Natural killer cell treated with Interleukin-12 subunit alpha and Interleukin-12 subunit beta and Interleukin-15 and Interleukin-18, amount 100 ng/mL, for 72 hours (primary cell): Measurements from ENCODE around the gene DPEP2NB. TPM values are rescaled to one million over a fixed set of nuclear protein-coding genes. Genes with fewer than 3 reads are reported as not detected.
"Not testable (repeated sequence)": the region's sequence is repeated elsewhere in the genome, so short reads cannot be mapped to it uniquely, and the experiment has no call there.

Experiments
- ATAC-seq, 2 donors: fragments of 150-1000 bp; cut with Tn5 transposase in 1 of 2; sonication (Bioruptor Pico), chemical (Tn5 transposase) in 1 of 2; 2 replicates each; pipeline ENCODE4 v1.10.0; 2021
- DNase-seq: peaks from one replicate; pipeline ENCODE4 v3.0.0; 2022; ENCODE audit warnings: low spot score
- H3K27ac Mint-ChIP-seq, 2 donors: 1 replicate in 1 of 2; 2 replicates in 1 of 2; pipeline ENCODE4 v1.8.0; 2022; ENCODE audit warnings: mixed read lengths in 2 of 2, mild to moderate bottlenecking in 1 of 2, moderate library complexity in 1 of 2
- H3K27me3 Mint-ChIP-seq, 2 donors: 1 replicate in 1 of 2; 2 replicates in 1 of 2; pipeline ENCODE4 v1.8.0; 2022; ENCODE audit warnings: mixed read lengths in 2 of 2
- H3K36me3 Mint-ChIP-seq: one replicate; pipeline ENCODE4 v1.8.0; 2022; ENCODE audit warnings: mixed read lengths
- H3K4me1 Mint-ChIP-seq, 2 donors: 1 replicate in 1 of 2; 2 replicates in 1 of 2; pipeline ENCODE4 v1.8.0; 2022; ENCODE audit warnings: low read depth in 2 of 2, mixed read lengths in 2 of 2, mild to moderate bottlenecking in 1 of 2
- H3K4me3 Mint-ChIP-seq: one replicate; pipeline ENCODE4 v1.8.0; 2022; ENCODE audit warnings: mixed read lengths
- H3K9me3 Mint-ChIP-seq: 2 replicates; pipeline ENCODE4 v1.8.0; 2022; ENCODE audit warnings: mixed read lengths
- total RNA-seq, 2 donors: library from RNA; stranded (reverse); gene quantifications; one replicate each; pipeline ENCODE4 v1.2.3, GENCODE V29; 2022

DPEP2NB gene
- total RNA-seq, 2 donors from 2014 or later: not detected

- no peaks in the 10 kb centered on the region for H3K36me3 Mint-ChIP-seq
- H3K4me3 Mint-ChIP-seq: no peak overlapping the region
- ATAC-seq (no peak), DNase-seq (no peak)
- no peaks in the 10 kb centered on the region for H3K9me3 Mint-ChIP-seq
- no peaks in the 10 kb centered on the region for H3K27me3 Mint-ChIP-seq
- no peak overlapping the region for H3K27ac Mint-ChIP-seq
- H3K4me1 Mint-ChIP-seq: peaks cover 35 to 38% of the 10 kb centered on the region in 2 donors
These were observed 12.7 kb downstream of the DPEP2NB start for GRCh38 chr16:68003031-68003430.

- H3K9me3 Mint-ChIP-seq: no peaks in the 10 kb centered on the region
- H3K4me1 Mint-ChIP-seq: peaks cover 28 to 35% of the 10 kb centered on the region in 2 donors
- peak overlapping the region; percentile 72 to 76 for H3K27ac Mint-ChIP-seq
- H3K36me3 Mint-ChIP-seq: no peaks in the 10 kb centered on the region
- DNase-seq: no peak
- H3K27me3 Mint-ChIP-seq: no peaks in the 10 kb centered on the region
- peak overlapping the region; percentile 23 for H3K4me3 Mint-ChIP-seq
- no peak for ATAC-seq
These were observed 15.3 kb downstream of the DPEP2NB start for GRCh38 chr16:68000450-68000849.

DNA sequence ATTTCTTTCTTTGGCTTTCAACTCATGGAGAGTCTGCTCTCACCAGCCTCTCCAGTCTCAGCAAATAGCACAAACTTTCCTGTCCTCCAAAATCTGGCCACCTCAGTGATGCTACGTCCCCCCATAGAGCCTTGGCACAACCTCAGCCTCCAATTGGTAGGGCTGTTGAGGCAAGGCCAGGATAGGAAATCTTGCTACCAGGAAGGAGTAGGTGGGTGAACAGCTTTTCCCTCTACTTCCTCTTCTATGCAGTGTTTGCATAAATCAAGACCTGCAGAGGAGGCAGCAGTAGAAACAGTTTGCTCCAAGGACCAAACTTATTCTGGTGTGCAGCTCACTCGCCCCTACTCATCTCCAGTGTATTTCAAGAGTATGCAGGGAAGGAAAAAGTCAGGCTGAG is 15.7 kb downstream of the DPEP2NB start:
- H3K27ac Mint-ChIP-seq: peak overlapping the region; percentile 72 to 76

DNA sequence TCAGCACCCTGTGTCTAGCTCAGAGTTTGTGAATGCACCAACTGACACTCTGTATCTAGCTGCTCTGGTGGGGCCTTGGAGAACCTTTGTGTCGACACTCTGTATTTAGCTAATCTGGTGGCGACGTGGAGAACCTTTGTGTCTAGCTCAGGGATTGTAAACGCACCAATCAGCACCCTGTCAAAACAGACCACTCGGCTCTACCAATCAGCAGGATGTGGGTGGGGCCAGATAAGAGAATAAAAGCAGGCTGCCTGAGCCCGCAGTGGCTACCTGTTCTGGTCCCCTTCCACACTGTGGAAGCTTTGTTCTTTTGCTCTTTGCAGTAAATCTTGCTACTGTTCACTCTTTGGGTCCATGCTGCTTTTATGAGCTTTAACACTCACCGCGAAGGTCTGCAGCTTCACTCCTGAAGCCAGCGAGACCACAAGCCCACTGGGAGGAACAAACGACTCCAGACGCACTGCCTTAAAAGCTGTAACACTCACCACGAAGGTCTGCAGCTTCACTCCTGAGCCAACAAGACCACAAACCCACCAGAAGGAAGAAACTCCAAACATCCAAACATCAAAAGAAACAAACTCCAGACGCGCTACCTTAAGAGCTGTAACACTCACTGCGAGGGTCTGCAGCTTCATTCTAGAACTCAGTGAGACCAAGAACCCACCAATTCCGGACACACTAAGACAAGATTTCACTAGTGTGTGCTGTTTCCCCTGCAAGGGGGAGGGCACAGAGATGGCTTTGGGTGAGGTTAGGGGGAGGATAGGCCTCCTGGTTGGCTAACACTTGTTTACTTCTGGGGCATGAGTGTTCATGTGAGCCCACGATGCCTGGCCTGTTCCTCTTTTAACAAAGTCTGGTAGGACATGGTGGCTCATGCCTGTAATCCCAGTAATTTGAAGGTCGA is 16.7 kb downstream of the DPEP2NB start, which contains the start of gene DPEP2:
Gene DPEP2 (minus strand): TSS at position 706 of the 910 bp plus-strand sequence. CDS start 6,272 bp downstream, outside the sequence.
- H3K27me3 Mint-ChIP-seq, H3K36me3 Mint-ChIP-seq, DNase-seq, H3K9me3 Mint-ChIP-seq: not testable (repeated sequence)
- H3K27ac Mint-ChIP-seq: peak within 1 kb of the TSS; percentile 72 to 76
- ATAC-seq: peak; percentile 85 to 89
- peak within 1 kb of the TSS; percentile 76 for H3K4me3 Mint-ChIP-seq
- H3K4me1 Mint-ChIP-seq: peaks cover 30 to 33% of the 10 kb centered on the region in 2 donors

More for the DNA sequence above, 15.7 kb downstream of the DPEP2NB start:
- peaks cover 28 to 36% of the 10 kb centered on the region in 2 donors for H3K4me1 Mint-ChIP-seq
- ATAC-seq (peak in 1 of 2 donors; percentile 21), DNase-seq (no peak)
- no peaks in the 10 kb centered on the region for H3K27me3 Mint-ChIP-seq
- H3K4me3 Mint-ChIP-seq: peak overlapping the region; percentile 76
- no peaks in the 10 kb centered on the region for H3K36me3 Mint-ChIP-seq
- H3K9me3 Mint-ChIP-seq: no peaks in the 10 kb centered on the region

DNA sequence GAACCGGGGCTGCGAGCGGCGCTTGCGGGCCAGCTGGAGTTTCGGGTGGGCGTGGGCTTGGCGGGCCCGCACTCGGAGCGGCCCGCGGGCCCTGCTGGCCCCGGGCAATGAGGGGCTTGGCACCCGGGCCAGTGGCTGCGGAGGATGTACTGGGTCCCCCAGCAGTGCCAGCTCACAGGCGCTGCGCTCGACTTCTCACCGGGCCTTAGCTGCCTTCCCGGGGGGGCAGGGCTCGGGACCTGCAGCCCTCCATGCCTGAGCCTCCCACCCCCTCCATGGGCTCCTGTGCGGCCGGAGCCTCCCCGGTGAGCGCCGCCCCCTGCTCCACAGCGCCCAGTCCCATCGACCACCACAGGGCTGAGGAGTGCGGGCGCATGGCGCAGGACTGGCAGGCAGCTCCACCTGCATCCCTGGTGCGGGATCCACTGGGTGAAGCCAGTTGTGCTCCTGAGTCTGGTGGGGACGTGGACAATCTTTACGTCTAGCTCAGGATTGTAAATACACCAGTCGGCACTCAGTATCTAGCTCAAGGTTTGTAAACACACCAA is 17.4 kb downstream of the DPEP2NB start:
- not testable (repeated sequence) for H3K27me3 Mint-ChIP-seq, DNase-seq, H3K9me3 Mint-ChIP-seq, H3K36me3 Mint-ChIP-seq, ATAC-seq
- Mint-ChIP-seq H3K4me1 (peaks cover 30 to 38% of the 10 kb centered on the region in 2 donors), H3K4me3 (peak overlapping the region; percentile 76), H3K27ac (peak overlapping the region; percentile 72 to 76)

DNA sequence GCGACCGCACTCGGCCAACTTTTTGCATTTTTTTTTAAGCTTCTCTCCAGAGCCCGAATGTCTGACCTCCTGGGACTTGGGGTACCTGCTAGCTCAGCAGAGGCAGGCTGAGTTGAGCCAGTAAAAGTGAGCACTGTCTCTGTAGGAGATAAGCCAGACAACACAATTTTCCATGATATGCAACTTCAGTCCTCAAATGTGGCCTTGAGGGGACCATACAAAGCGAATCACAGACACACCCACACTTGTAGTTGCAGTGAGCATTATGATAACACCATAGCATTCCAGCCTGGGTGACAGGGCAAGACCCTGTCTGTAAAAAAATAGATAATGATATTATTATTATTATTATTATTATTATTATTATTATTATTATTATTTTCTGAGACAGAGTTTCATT is 19.0 kb downstream of the DPEP2NB start:
- Mint-ChIP-seq H3K9me3 (no peaks in the 10 kb centered on the region), H3K27ac (no peak overlapping the region), H3K36me3 (no peaks in the 10 kb centered on the region), H3K4me3 (no peak overlapping the region), H3K4me1 (peaks cover 30 to 40% of the 10 kb centered on the region in 2 donors), H3K27me3 (no peaks in the 10 kb centered on the region)
- ATAC-seq: no peak
- DNase-seq: no peak

DNA sequence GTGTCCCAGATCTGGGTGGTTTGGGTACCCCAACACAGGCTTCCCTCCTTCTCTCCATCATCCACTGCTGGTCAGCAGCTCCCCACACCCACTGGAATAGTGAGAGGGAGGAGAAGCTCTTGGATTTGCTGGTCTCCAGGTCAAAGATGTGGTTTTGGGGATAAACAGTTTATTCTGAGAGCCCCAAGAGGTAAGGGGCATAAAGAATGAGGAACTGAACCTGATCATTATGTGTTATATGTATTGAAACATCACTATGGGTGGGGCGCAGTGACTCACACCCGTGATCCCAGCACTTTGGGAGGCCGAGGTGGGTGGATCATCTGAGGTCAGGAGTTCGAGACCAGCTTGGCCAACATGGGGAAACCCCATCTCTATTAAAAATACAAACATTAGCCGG is 20.3 kb downstream of the DPEP2NB start:
- ATAC-seq (no peak), DNase-seq (no peak)
- no peaks in the 10 kb centered on the region for H3K9me3 Mint-ChIP-seq
- peak overlapping the region; percentile 77 to 86 for H3K27ac Mint-ChIP-seq
- H3K4me3 Mint-ChIP-seq: peak overlapping the region; percentile 32
- peaks cover 27 to 38% of the 10 kb centered on the region in 2 donors for H3K4me1 Mint-ChIP-seq
- no peaks in the 10 kb centered on the region for H3K36me3 Mint-ChIP-seq
- H3K27me3 Mint-ChIP-seq: no peaks in the 10 kb centered on the region

- not testable (repeated sequence) for H3K36me3 Mint-ChIP-seq, H3K9me3 Mint-ChIP-seq, DNase-seq, H3K27me3 Mint-ChIP-seq
- Mint-ChIP-seq H3K27ac (peak overlapping the region; percentile 86 to 93), H3K4me3 (peak overlapping the region; percentile 76), H3K4me1 (peaks cover 19 to 31% of the 10 kb centered on the region in 2 donors)
- ATAC-seq: peak; percentile 1 to 16
These were observed 21.7 kb downstream of the DPEP2NB start for GRCh38 chr16:67994040-67994408.

DNA sequence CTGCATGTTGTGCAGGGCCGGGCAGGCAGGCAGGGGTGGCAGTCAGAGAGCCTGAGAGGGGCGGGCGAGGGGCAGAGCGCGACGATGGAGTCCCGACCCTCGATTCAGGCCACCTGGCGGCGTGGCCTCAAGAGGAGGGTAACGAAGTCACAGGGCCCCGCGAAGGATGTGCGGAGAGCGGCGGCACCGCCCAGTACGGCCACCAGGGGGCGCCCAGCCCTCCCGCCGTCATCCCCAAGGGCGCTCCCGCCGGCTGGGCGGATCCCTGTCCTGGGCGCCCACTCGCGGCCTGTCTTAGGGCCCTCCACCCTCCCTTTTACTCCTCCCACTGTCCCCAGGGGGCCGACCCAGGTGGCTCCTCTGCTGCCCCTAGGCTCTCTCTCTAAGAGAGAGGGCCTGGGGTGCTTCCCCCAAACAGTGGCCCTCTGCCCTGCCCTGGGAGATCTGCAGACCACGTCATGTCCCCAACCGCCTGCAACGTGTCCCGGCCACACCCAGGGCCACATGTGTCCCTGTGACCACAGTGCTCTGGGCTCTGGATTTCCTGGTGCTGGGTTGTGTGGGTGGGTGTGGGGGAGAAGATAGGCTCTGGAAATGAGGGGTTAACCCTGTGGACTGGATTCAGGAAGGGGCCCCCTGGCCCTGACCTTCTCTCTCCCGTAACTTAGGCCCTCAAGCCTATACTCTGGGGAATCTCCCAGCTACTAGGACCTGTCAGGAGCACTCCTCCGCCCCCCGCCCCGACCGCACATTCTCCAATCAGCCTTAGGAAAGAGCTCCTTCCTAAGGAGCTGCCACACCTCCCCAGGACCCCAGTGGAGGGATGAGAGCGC is 22.3 kb downstream of the DPEP2NB start:
- H3K36me3 Mint-ChIP-seq: no peaks in the 10 kb centered on the region
- H3K4me3 Mint-ChIP-seq: peak overlapping the region; percentile 76
- H3K9me3 Mint-ChIP-seq: no peaks in the 10 kb centered on the region
- peaks cover 15 to 34% of the 10 kb centered on the region in 2 donors for H3K4me1 Mint-ChIP-seq
- H3K27me3 Mint-ChIP-seq: no peaks in the 10 kb centered on the region
- H3K27ac Mint-ChIP-seq: peak overlapping the region; percentile 86 to 93
- peak; percentile 95 for ATAC-seq
- peak; percentile 91 for DNase-seq

- no peaks in the 10 kb centered on the region for H3K36me3 Mint-ChIP-seq
- DNase-seq (no peak), ATAC-seq (no peak)
- peak overlapping the region in 1 of 2 donors; percentile 86 for H3K27ac Mint-ChIP-seq
- no peaks in the 10 kb centered on the region for H3K9me3 Mint-ChIP-seq
- H3K4me1 Mint-ChIP-seq: peaks cover 20 to 37% of the 10 kb centered on the region in 2 donors
- no peaks in the 10 kb centered on the region for H3K27me3 Mint-ChIP-seq
- peak overlapping the region; percentile 36 for H3K4me3 Mint-ChIP-seq
These were observed 23.0 kb downstream of the DPEP2NB start for GRCh38 chr16:67992661-67993206.

- Mint-ChIP-seq H3K27me3 (no peaks in the 10 kb centered on the region), H3K4me3 (no peak overlapping the region), H3K36me3 (no peaks in the 10 kb centered on the region), H3K4me1 (peaks cover 17 to 28% of the 10 kb centered on the region in 2 donors), H3K27ac (peak overlapping the region in 1 of 2 donors; percentile 53), H3K9me3 (no peaks in the 10 kb centered on the region)
- DNase-seq: no peak
- ATAC-seq: no peak
These were observed 25.7 kb downstream of the DPEP2NB start for GRCh38 chr16:67990018-67990386.

GRCh38 chr16:67989322-67990017 is 26.2 kb downstream of the DPEP2NB start:
- Mint-ChIP-seq H3K36me3 (no peaks in the 10 kb centered on the region), H3K9me3 (no peaks in the 10 kb centered on the region), H3K4me1 (peaks cover 16 to 33% of the 10 kb centered on the region in 2 donors), H3K27me3 (no peaks in the 10 kb centered on the region), H3K27ac (peak overlapping the region in 1 of 2 donors; percentile 53), H3K4me3 (no peak overlapping the region)
- DNase-seq (no peak), ATAC-seq (no peak)

DNA sequence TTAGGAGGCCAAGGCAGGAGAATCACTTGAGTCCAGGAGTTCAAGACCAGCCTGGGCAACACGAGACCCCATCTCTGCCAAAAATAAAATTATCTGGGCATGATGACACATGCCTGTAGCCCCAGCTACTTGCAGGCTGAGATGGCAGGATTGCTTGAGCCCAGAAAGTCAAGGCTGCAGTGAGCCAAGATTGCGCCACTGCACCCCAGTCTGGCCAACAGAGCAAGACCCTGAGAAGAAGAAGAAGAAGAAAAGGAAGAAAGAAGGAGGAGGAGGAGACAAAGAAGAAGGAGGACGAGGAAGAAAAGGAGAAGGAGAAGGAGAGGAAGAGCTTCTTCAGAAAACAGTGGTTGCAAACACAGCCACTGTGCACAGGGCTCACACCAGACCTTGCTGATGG is 27.0 kb downstream of the DPEP2NB start:
- H3K36me3 Mint-ChIP-seq: no peaks in the 10 kb centered on the region
- H3K4me3 Mint-ChIP-seq: no peak overlapping the region
- no peaks in the 10 kb centered on the region for H3K9me3 Mint-ChIP-seq
- no peaks in the 10 kb centered on the region for H3K27me3 Mint-ChIP-seq
- peak overlapping the region; percentile 45 to 93 for H3K27ac Mint-ChIP-seq
- ATAC-seq (no peak), DNase-seq (no peak)
- H3K4me1 Mint-ChIP-seq: peaks cover 22 to 33% of the 10 kb centered on the region in 2 donors
